Stimulated activated CD4-positive, alpha-beta T cell treated with anti-CD3 and anti-CD28 coated beads, TNF-alpha, amount 100 ng/mL, for 1 hour (primary cell): ENCODE measurements around the gene CHD5.

Experiments
- DNase-seq, 3 donors: peaks; one replicate each; pipeline ENCODE4 v3.0.0-alpha.2; 2020; ENCODE audit warnings: low read depth in 3 of 3, low spot score in 1 of 3

CHD5 gene

DNA sequence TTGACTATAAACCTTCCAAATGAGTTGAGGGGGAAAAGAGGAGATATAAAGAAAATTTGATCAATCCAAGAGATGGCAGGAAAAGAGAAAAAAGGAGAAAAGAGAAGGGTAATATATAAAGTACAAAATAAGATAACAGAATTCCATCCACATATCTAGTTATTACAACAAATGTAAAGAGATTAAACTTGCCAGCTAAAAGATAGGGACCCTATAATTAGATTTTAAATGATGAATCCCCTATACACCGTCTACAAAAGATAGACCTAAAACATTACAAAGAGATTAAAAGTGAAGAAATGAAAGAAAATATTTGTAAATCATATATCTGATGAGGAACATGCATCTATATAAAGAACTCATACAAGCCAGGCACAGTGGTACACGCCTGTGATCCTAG, 63.1 kb downstream of the CHD5 start:
- DNase-seq = no peak

DNA sequence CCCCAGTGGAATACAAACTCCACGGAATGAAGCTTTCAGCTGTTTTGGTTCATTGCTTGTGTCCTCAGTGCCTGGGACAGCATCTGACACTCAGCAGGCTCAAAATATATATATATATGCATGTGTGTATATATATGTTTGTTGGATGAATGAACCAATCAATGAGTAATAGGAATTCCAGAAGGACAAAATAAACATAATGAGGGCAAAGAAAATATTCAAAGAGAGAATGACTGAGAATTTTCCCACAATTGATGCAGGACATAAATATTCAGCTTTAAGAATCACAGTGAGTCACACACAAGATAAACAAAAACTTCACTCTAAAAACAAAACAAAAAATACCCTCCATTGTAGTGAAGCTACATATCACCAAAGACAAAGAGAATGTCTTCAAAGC, 64.0 kb downstream of the CHD5 start:
- DNase-seq = no peak

DNA sequence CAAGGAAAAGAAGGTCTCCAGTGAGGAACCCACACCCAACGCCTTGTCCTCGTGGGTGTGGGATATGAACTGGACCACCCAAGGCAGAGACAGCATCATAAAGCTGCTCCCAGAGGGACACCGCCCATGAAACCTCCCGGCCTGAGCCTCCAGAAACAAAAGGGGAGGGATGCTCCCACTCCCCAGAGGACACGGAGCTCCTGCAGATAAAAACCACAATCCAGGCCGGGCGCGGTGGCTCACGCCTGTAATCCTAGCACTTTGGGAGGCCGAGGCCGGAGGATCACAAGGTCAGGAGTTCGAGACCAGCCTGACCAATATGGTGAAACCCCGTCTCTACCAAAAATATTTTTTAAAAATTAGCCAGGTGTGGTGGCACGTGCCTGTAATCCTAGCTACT, 66.4 kb downstream of the CHD5 start:
- DNase-seq = no peak

DNA sequence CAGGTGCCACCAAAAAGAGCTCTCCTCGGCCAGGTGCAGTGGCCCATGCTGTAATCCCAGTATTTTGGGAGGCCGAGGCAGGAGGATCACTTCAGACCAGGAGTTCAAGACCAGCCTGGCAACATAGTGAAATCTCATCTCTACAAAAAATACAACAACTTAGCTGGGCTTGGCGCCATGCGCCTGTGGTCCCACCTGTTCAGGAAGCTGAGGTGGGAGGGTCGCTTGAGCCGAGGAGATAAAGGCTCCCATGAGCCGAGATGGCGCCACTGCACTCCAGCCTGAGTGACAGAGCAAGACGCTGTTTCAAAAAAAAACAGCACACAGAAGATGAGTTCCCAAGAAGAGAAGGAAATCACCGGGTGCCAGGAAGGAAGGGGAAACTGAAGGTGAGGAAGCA, 67.0 kb downstream of the CHD5 start:
- no peak for DNase-seq

DNA sequence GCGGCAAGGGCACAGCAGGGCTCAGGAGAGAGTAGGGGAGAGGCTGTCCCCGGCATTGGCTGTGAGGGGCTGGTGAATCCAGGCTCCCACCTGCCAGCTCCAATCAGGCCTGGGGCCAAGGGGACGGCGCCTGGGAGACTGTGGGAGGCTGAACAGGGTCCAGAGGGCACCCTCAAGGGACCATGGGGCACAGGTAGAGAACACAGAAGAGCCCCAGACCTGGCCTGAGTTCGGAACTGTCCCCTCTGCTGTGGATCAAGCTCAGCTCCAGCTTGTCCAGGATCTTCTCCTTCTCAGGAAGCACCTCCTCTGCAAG, 67.5 kb downstream of the CHD5 start:
- no peak for DNase-seq

DNA sequence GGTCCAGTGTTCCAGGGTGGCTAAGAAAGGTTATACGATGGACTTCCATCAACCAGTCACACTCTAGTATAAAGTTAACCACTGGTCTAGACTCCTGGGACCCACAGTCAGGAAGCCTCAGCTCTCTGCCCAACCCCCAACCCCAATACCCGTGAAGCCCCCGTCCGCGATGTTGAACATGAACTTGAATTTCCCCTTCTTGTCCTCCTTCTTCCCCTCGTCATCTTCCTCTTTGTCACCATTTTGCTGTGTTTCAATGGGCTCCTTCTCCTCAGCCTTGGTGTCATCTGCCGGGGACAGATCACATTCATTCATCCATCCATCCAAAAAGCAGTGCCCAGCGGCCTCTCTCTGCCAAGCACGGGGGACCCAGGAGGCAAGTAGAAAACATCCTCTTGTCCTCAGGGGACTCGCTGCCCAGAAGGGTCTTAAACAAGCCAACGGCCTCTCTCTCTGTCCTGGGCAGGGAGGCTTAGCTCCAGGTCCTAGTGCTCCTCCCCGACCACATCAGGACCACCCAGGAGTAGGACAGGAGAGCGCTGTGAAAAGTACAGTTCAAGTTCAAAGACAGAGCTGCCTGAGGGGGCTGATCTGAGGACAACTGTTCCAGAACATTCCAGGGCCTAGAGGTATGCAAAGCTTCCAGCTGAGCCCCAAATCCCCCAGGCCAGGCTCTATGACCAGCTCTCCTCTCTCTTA, 68.0 kb downstream of the CHD5 start:
- no peak for DNase-seq

DNA sequence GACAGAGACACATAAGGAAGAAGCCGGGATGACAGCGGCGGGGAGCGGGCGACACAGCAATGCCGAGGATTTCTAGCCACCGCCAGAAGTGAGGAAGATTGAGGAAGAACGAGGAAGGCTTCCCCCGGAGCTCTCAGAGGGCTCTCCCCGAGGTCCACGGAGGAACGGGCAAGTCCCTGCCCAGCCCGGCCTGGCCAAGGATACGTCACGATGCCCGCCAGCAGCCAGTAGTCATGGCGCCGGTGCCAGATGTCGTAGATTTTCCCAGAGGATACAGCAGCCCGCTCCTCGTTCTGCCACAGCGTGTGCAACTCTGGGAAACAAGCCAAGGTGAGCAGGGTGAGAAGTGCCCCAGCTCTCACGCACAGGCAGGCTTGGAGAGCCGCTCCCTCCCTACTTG, 68.5 kb downstream of the CHD5 start:
- DNase-seq = no peak

DNA sequence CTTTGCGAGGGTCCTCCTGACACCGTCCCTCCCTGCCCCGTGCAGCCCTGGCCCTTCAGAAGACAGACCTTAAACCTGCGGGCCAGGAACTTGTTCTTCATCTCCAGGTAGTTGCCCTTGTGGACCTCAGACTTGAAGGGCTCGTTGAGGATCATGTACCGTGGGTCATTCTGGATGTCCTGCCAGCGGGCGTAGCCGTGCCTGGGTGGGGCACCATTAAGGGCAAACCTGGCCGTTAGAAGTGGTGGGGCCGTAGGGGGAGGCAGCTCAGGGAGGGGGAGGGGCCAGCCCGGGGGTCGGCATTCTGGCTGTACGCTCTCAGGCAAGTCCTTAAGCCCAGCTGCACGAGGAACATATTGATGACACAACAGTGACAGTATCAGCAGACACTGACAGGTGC, 69.8 kb downstream of the CHD5 start:
- no peak for DNase-seq

DNA sequence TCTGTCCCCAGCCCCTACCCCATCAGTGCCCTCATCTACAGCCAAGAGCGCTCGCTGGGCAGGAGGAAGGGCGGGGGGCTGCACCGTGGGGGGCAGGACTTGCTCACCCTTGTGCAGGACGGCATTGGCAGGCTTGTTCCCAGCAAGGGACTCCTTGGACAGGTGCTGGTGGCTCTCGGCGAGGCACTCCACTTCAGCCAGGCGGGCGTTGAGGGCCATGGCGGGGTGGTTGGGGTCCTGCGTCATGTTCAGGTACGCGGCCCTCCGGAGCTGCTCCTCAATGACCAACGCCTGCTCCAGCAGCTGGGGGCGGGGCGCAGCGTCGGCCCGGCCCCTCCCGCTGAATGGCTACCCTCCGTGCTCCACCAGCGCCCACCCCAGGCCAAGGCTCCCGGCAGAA, 70.4 kb downstream of the CHD5 start:
- DNase-seq = no peak

DNA sequence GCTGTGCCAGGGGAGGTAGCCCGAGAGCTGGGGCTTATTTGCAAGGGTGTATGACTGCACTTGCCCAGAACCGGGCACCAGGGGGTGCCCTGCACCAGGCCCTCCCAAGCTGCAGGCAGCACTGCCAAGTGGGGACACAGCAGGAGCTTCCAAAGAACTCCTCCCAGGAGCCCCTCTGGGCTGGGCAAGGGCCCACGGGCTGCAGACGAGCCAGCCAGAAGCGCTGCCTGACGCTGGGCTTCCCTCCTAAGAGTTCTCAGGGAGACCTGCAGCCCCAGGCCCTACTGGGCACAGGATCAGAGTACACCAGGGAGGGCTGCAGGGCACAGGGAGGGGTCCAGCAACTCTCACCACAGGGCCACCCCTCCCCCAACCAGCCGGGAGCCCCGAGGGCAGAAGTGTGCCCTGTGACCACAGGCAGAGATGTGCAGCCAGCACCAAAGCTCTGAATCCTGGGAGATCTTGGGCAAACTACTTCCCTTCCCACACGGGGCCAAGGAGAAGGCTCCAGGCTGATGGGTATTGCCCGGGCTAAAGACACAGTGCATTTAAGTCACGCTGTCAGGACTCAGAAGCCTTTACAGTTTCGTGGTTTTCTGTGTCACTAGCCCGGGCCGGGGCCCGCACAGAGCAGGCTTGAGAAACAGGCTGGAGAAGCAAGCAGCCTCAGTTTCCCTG, 71.0 kb downstream of the CHD5 start:
- DNase-seq = no peak

DNA sequence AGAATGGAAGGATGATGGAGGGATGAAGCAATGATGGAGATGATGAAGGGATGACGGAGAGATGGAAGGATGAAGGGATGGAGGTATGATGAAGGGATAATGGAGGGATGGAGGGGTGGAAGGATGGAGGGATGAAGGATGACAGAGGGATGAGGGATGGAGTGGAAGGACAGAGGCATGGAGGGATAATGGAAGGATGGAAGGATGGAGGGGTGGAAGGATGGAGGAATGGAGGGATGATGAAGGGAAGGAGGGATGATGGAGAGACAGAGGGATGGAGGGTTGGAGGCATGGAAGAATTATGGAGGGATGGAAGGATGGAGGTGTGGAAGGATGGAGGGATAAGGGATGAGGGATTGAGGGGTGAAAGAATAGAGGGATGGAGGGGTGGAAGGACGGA, 71.6 kb downstream of the CHD5 start:
- DNase-seq = no peak

DNA sequence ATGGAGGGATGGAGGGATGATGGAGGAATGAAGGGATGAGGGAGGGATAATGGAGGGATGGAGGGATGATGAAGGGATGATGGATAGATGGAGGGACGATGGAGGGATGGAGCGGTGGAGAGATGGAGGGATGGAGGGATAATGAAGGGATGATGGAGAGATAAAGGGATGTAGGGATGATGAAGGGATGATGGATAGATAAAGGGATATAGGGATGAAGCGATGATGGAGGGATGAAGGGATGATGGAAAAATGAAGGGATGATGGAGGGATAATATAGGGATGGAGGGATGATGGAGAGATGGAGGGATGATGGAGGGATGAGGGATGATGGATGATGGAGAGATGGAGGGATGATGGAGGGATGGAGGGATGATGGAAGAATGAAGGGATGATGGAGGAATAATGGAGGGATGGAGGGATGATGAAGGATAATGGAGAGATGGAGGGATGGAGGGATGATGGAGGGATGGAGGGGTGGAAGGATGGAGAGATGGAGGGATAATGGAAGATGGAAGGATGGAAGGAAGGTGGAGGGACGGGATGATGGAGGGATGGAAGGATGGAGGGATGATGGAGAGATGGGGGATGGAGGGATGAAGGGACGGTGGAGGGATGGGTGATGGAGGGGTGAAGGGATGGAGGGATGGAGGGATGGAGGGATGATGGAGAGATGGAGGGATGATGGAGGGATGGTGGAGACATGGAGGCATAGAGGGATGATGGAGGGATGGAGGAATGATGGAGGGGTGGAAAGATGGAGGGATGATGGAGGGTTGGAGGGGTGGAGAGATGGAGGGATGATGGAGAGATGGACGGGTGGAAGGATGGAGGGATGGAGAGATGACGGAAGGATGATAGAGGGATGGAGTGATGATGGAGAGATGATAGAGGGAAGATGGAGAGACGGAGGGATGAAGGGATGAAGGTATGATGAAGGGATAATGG, 72.4 kb downstream of the CHD5 start:
- DNase-seq = no peak

DNA sequence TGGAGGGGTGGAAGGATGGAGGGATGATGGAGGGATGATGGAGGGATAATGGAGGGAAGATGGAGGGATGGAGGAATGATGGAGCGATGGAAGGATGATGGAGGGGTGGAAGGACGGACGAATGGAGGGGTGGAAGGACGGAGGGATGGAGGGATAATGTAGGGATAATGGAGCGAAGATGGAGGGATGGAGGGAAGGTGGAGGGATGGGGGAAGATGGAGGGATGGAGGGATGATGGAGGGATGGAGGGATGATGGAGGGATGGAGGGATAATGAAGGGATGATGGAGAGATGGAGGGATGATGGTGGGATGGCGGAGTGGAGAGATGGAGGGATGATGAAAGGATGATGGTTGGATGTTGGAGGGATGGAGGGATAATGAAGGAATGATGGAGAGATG, 73.1 kb downstream of the CHD5 start:
- no peak for DNase-seq

DNA sequence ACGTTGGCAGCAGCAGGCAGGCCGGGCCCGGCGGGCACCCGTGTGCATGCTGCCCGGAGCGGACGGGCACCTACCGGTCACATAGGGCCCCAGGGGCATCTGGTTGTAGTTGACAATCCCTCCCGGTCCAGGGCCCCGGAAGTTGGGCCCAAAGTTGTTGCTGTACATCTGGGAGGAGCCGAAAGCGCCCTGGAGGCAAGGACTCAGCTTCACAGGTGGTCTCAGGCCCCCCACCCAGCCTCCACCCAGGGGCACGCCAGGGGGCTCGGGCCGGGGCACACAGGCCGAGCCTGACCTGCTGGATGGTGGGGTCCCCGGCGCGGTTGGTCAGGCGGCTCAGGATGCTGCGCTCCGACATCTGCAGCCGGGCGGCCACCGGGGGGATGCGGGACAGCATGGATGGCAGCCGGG, 73.8 kb downstream of the CHD5 start:
- no peak for DNase-seq

DNA sequence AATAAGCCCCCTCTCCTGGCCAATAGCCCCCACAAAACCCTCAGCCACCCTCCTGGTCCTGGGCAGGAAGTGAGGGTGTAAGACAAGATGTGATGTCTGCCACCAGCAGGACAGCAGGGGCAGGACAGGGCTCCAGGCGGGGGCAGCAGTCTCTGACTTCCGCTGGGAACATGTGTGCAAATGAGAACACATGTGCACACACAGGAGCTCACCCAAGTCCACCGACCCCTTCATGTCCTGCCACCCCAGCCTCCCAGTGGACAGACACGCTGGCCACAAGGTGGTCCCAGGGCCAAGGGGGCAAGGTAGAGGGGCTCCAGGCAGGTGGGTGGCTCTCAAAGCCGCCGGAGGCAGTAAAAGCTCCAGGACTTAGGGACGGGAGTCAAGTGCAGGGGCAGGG, 74.4 kb downstream of the CHD5 start:
- no peak for DNase-seq

DNA sequence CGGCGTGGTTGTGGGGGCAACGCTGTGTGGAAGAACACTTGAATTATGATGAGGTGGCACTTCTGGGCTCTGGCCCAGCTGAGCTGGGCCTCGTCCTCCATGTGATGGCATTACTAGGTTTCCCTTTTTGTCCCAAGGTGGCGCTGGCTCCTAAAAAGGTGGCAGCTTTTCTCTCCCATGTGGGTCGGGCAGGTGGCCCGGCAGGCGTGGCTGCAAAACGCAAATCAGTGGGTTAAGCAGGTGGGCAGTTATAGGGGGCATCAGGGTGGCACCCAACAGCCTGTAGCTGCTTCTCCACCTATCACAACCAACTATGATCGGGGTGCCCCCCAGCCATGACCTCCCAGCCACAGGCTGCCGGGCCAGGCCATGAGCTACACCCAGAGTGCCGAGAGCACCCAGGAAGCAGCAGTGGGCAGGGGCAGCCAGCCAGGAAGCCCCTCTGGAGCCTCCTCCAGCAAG, 74.9 kb downstream of the CHD5 start:
- DNase-seq = no peak

DNA sequence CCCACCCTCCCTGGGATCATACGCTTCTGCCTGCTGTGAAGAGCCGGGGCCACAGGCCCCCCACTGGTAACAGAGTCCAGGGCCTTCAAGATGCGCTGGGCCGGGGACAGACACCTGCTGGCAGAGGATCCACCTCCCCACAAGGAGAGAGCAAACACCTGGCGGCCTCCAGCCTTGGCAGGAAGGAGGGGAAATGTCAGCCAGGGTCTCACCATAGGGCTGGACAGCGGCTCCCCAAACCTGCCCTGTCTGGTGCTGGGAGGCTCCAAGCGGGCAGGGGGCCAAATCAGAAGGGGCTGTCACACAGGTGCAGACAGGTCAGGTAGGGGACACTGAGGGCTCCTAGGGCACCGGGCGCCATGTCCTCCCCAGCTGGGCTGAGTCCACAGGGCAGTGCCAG, 75.5 kb downstream of the CHD5 start:
- DNase-seq = no peak

DNA sequence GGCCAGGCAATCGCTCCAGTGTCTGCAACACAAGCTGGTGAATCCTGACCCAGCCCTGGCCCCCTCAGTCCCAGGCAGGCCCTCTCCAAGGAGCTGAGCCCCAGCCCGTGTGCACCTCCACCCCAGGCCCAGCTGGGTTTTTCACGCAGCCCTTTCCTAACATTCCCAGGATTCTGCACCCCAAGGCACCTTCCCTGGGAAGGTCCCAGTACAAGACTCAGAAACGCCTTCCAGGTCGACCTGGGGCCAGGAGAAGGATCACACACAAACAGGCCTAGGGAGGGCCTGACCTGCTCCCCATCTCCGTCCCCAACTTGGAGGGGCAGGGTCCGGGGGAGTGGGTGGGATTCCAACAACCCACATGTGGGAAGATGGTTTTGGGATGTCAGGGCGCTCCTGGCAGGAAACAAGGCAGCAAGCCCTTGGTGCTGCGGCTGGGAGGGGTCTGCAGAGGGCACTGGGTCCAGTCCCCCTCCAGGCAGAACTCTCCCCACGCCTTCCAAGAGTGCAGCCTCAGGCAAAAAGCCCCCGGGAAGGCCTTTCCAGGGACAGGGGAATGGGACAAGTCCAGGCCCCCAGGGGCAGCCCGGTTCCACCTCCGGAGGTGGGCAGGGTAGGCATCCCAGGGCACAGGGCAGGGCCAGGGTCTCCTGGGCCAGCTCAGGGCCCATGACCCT, 76.1 kb downstream of the CHD5 start:
- DNase-seq = no peak

DNA sequence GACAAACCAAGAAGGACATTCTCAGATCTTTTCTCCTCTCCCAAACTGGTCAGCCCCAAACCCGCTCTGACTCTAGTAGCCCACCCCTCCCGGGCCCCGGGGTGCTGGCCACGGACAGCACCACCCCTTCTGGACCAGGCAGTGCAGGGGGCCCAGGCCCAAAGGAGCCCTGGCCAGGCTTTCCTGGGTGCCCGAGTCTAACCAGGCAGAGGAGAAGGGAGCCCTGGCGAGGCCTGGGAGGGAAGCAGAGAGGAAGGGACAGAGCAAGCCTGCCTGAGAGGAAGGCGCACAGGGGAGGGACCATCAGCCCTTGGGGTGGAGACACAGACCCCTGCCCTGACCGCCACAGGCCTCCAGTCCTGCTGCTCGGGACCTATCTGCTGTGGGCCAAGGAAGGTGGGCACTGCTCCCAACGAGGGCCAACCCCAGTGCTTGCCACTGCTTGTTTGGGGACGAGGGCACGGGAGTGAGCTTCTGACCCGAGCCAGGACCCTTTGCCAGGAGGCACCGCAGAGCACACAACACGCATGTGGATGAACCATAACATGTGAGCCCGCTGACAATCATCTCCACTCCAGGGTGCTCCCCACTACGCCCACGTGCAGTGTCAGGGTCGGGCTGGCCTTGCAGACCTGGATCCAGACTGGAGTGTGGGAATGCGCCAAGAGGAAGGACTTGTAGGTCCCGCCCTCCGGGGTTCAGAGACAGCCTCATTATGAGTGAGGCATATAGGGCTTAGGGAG, 76.8 kb downstream of the CHD5 start:
- no peak for DNase-seq

DNA sequence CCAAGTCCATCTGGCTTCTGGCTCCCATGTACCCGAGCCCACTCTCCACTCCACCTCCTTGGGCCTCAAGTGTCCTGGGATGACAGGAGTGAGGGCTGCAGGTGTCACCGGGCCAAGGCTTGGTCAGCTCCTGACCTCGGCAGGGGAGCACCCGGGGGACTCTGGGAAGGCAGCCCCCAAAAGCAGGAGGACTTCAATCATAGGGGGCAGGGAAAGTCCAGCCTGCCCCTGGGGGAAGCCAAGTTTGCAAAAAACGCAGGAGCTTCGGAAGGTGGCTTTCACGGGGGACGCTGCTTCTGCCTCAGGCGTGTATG, 77.6 kb downstream of the CHD5 start:
- no peak for DNase-seq
